HEK293 (cell line): ENCODE measurements around the gene GAPVD1.

Experiments
- CTCF ChIA-PET: fragments of 350-600 bp; formaldehyde crosslinking; extraction: SDS; loops from one replicate; lab custom pipeline; 2021; ENCODE audit warnings: antibody characterized with exemption; lab: Yijun Ruan, JAX
- POLR2A ChIA-PET: fragments of 300-600 bp; formaldehyde crosslinking; extraction: SDS; loops from one replicate; lab custom pipeline; 2020; ENCODE audit warnings: antibody characterized with exemption, inconsistent platforms; lab: Yijun Ruan, JAX
- H3K27ac ChIP-seq: fragments of 200-500 bp; sonication (Bioruptor generic); 2 replicates; pipeline ENCODE4 v1.5.1; 2014; ENCODE audit warnings: low read depth, low read length, control low read depth, inconsistent platforms; ENCODE audit errors: extremely low read depth
- H3K36me3 ChIP-seq, 2 experiments: fragments of 200-500 bp in 1 of 2; sonication (Bioruptor generic) in 1 of 2; 1 replicate in 1 of 2; 2 replicates in 1 of 2; pipeline ENCODE4 v1.5.1; 2014 to 2017; ENCODE audit warnings: inconsistent platforms in 2 of 2, low read length in 2 of 2; ENCODE audit not compliant: control insufficient read depth in 2 of 2, insufficient read depth in 1 of 2
- H3K4me1 ChIP-seq: fragments of 200-500 bp; sonication (Bioruptor generic); 2 replicates; pipeline ENCODE4 v1.5.1; 2014; ENCODE audit warnings: mild to moderate bottlenecking, low read length, inconsistent platforms; ENCODE audit not compliant: control insufficient read depth, insufficient read depth
- H3K4me3 ChIP-seq: 2 replicates; pipeline ENCODE4 v1.5.1; 2011; ENCODE audit warnings: low read depth, mild to moderate bottlenecking, control low read depth, low read length, moderate library complexity
- H3K9me3 ChIP-seq: fragments of 200-500 bp; sonication (Bioruptor generic); 2 replicates; pipeline ENCODE4 v1.5.1; 2014; ENCODE audit warnings: low read depth, low read length, inconsistent platforms; ENCODE audit not compliant: control insufficient read depth, insufficient read depth
- KLF1 ChIP-seq: fragments of 450-650 bp; formaldehyde crosslinking; IDR thresholded peaks from 2 replicates; pipeline ENCODE4 v1.5.1; 2016; ENCODE audit warnings: missing biosample characterization, missing genetic modification characterization
- MZF1 ChIP-seq: fragments of 450-650 bp; formaldehyde crosslinking; IDR thresholded peaks from 2 replicates; pipeline ENCODE4 v1.5.1; 2017; ENCODE audit warnings: missing biosample characterization, missing genetic modification characterization, borderline replicate concordance
- PRDM1 ChIP-seq: fragments of 450-650 bp; formaldehyde crosslinking; IDR thresholded peaks from 2 replicates; pipeline ENCODE4; 2016; ENCODE audit warnings: missing biosample characterization, missing genetic modification characterization
- ZBTB20 ChIP-seq: fragments of 450-650 bp; formaldehyde crosslinking; IDR thresholded peaks from 2 replicates; pipeline ENCODE4 v1.5.1; 2016; ENCODE audit warnings: missing biosample characterization, missing genetic modification characterization
- ZFHX2 ChIP-seq: fragments of 450-650 bp; formaldehyde crosslinking; conservative IDR thresholded peaks from 2 replicates; pipeline ENCODE4 v1.5.1; 2016; ENCODE audit warnings: missing biosample characterization, missing genetic modification characterization
- ZFP41 ChIP-seq: fragments of 450-650 bp; formaldehyde crosslinking; IDR thresholded peaks from 2 replicates; pipeline ENCODE4 v1.5.1; 2016; ENCODE audit warnings: missing biosample characterization, missing genetic modification characterization, borderline replicate concordance
- ZFP69B ChIP-seq: fragments of 450-650 bp; formaldehyde crosslinking; IDR thresholded peaks from 2 replicates; pipeline ENCODE4 v1.5.1; 2016; ENCODE audit warnings: missing biosample characterization, missing genetic modification characterization
- ZNF2 ChIP-seq: fragments of 450-650 bp; formaldehyde crosslinking; IDR thresholded peaks from 2 replicates; pipeline ENCODE4 v1.5.1; 2016; ENCODE audit warnings: missing biosample characterization, missing genetic modification characterization
- ZNF366 ChIP-seq: fragments of 450-650 bp; formaldehyde crosslinking; conservative IDR thresholded peaks from 2 replicates; pipeline ENCODE4 v1.5.1; 2016; ENCODE audit warnings: missing biosample characterization, missing genetic modification characterization
- ZNF394 ChIP-seq: fragments of 450-650 bp; formaldehyde crosslinking; IDR thresholded peaks from 2 replicates; pipeline ENCODE4 v1.5.1; 2016; ENCODE audit warnings: missing biosample characterization, missing genetic modification characterization, mild to moderate bottlenecking, moderate library complexity, borderline replicate concordance
- ZNF426 ChIP-seq: fragments of 450-650 bp; formaldehyde crosslinking; IDR thresholded peaks from 2 replicates; pipeline ENCODE4 v1.5.1; 2017; ENCODE audit warnings: missing biosample characterization, missing genetic modification characterization, mild to moderate bottlenecking, inconsistent platforms, moderate library complexity
- ZNF510 ChIP-seq: fragments of 450-650 bp; formaldehyde crosslinking; IDR thresholded peaks from 2 replicates; pipeline ENCODE4 v1.5.1; 2018; ENCODE audit warnings: mild to moderate bottlenecking, missing genetic modification characterization, missing biosample characterization; ENCODE audit not compliant: insufficient replicate concordance
- ZNF530 ChIP-seq: fragments of 450-650 bp; formaldehyde crosslinking; IDR thresholded peaks from 2 replicates; pipeline ENCODE4 v1.5.1; 2016; ENCODE audit warnings: low read depth, missing biosample characterization, missing genetic modification characterization
- ZNF555 ChIP-seq: fragments of 450-650 bp; formaldehyde crosslinking; conservative IDR thresholded peaks from 2 replicates; pipeline ENCODE4 v1.5.1; 2017; ENCODE audit warnings: missing biosample characterization, mild to moderate bottlenecking, missing genetic modification characterization, inconsistent platforms
- ZNF626 ChIP-seq: fragments of 450-650 bp; sonication (Bioruptor Pico); formaldehyde crosslinking; IDR thresholded peaks from 2 replicates; pipeline ENCODE4 v1.5.1; 2018; ENCODE audit warnings: missing biosample characterization, missing genetic modification characterization, inconsistent platforms
- ZNF707 ChIP-seq: fragments of 450-650 bp; formaldehyde crosslinking; IDR thresholded peaks from 2 replicates; pipeline ENCODE4 v1.5.1; 2016; ENCODE audit warnings: missing biosample characterization, missing genetic modification characterization
- TF ChIP-seq, protein P1 (sequence below): fragments of 450-650 bp; formaldehyde crosslinking; IDR thresholded peaks from 2 replicates; pipeline ENCODE4 v1.5.1; 2017; ENCODE audit warnings: missing biosample characterization, missing genetic modification characterization
- TF ChIP-seq, protein P2 (sequence below): fragments of 450-650 bp; formaldehyde crosslinking; IDR thresholded peaks from 2 replicates; pipeline ENCODE4 v1.5.1; 2016; ENCODE audit warnings: missing biosample characterization, missing genetic modification characterization

GAPVD1 gene

DNA sequence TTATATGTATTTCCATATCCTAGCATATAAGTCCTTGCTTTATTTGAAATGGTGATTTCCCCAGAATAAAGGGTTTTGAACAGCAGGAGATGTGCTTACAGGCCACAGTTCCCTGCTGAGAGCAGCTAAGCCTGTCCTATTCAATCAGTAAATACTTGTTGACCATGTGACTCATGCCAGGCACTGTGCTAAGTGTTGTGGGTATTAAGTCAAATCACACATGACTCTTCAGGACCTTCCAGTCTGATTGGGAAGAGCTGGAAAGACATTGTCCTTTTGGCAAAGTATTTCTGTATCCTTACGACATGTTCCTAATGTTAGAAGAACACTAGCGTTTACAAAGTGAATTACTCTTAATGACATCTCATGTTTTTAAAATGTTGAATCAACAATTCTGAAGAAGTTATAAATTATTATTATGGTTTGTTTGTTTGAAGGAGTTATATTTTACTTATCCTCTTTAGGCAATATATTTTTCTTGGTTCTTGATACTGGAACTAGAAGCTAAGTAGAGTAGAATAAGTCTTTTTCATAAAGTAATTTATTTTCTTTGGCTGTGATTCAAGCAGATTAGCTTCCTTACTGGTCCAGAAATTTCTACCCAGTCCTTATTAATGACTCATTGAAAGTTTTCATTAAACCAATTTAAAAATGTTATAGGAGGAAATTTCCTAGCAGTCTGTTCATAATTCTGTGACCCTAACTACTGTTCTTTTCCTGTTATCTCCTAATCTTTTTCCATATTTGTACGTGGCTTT lies 82.1 kb downstream of the GAPVD1 start (continued):
- no peak for TF ChIP-seq ZNF366
- TF ChIP-seq, protein P1, sequence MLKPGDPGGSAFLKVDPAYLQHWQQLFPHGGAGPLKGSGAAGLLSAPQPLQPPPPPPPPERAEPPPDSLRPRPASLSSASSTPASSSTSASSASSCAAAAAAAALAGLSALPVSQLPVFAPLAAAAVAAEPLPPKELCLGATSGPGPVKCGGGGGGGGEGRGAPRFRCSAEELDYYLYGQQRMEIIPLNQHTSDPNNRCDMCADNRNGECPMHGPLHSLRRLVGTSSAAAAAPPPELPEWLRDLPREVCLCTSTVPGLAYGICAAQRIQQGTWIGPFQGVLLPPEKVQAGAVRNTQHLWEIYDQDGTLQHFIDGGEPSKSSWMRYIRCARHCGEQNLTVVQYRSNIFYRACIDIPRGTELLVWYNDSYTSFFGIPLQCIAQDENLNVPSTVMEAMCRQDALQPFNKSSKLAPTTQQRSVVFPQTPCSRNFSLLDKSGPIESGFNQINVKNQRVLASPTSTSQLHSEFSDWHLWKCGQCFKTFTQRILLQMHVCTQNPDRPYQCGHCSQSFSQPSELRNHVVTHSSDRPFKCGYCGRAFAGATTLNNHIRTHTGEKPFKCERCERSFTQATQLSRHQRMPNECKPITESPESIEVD = peak; percentile 25
- TF ChIP-seq ZNF2 (tag by site-specific recombination) = no peak
- TF ChIP-seq ZNF626 = no peak
- no peak for TF ChIP-seq ZNF707 (tag by site-specific recombination)

DNA sequence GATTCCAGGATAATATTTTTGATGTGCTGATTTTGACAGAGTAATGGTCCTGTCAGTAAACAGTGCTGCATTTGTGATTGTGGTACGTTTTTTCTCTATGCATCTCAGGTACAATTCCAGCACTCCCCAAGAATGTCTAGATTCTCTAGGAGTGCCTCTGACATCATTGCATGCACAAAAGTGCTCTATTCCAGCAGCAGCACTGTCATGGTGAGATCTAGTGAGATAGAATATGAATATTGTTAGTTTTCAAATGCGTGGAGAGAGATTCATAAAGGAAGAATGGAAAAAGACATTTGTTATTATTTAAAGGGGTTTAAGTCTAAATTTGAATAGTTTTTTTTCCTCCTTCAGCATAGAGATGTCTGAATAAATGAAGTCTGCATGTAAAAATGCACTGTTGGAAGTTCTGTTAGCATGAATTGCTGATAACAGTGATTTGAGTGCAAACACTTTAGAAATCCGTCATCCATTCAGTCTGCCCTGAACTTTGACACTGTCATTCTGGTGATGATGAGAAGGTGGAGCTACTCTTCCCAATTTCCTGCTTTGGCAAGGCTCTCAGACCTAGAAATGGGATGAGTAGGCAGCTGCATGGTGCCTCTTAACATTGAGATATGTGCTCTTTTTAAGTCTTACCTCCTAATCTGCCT lies 84.6 kb downstream of the GAPVD1 start:
- H3K27ac ChIP-seq = no peak overlapping the region
- H3K4me1 ChIP-seq = 0 out of 2 replicates have a peak, but pooled peaks cover 2% of the 10 kb centered on the region
- no peak overlapping the region for H3K4me3 ChIP-seq
- ChIA-PET POLR2A (no interaction called here), CTCF (interaction anchor here (0.6 to 0.8 kb wide), 2 partner anchors 84 to 1095 kb away, joined by 3 read pairs; no protein-coding TSS in a partner anchor)
- H3K36me3 ChIP-seq = peaks cover 28 to 87% of the 10 kb centered on the region in 2 experiments
- no peaks in the 10 kb centered on the region for H3K9me3 ChIP-seq
- TF ChIP-seq MZF1 (tag by site-specific recombination) (no peak), ZFP41 (no peak), ZNF555 (tag by site-specific recombination) (no peak)

DNA sequence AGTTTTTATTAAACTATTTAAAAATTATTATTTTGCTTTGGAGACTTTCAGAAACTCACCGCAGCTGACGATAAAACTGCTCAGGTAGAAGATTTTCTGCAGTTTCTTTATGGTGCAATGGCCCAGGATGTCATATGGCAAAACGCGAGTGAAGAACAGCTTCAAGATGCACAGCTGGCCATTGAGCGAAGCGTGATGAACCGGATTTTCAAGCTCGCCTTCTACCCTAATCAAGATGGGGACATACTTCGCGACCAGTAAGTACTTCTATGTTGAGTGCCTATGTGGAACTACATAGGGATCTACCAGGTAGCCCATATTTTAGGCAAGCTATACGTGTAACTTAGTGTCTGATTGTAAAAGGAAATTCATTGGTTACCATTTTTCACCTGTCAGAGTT lies 94.0 kb downstream of the GAPVD1 start:
- H3K36me3 ChIP-seq = peaks cover 36 to 94% of the 10 kb centered on the region in 2 experiments
- ChIA-PET CTCF (interaction anchor here (0.7 to 1.7 kb wide), 2 partner anchors 94 to 766 kb away, joined by 3 to 6 read pairs; partner anchors contain the start of gene GAPVD1), POLR2A (no interaction called here)
- H3K4me3 ChIP-seq = no peak overlapping the region
- H3K9me3 ChIP-seq = no peaks in the 10 kb centered on the region
- TF ChIP-seq KLF1 (tag by site-specific recombination) = no peak
- TF ChIP-seq ZNF530 (tag by site-specific recombination) = no peak
- TF ChIP-seq ZNF426 (tag by site-specific recombination) = no peak
- no peak for TF ChIP-seq PRDM1
- no peak for TF ChIP-seq ZNF510 (tag by site-specific recombination)
- TF ChIP-seq ZNF394 = no peak
- TF ChIP-seq ZFP69B = no peak
- no peak for TF ChIP-seq ZBTB20 (tag by site-specific recombination)
- TF ChIP-seq ZFHX2 (tag by site-specific recombination) = no peak
- TF ChIP-seq, protein P2, sequence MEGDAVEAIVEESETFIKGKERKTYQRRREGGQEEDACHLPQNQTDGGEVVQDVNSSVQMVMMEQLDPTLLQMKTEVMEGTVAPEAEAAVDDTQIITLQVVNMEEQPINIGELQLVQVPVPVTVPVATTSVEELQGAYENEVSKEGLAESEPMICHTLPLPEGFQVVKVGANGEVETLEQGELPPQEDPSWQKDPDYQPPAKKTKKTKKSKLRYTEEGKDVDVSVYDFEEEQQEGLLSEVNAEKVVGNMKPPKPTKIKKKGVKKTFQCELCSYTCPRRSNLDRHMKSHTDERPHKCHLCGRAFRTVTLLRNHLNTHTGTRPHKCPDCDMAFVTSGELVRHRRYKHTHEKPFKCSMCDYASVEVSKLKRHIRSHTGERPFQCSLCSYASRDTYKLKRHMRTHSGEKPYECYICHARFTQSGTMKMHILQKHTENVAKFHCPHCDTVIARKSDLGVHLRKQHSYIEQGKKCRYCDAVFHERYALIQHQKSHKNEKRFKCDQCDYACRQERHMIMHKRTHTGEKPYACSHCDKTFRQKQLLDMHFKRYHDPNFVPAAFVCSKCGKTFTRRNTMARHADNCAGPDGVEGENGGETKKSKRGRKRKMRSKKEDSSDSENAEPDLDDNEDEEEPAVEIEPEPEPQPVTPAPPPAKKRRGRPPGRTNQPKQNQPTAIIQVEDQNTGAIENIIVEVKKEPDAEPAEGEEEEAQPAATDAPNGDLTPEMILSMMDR (tag by site-specific recombination) = no peak
- H3K27ac ChIP-seq = no peak overlapping the region
- no peaks in the 10 kb centered on the region for H3K4me1 ChIP-seq
